Activated B cell treated with CpG ODN at 0.5 μM for 24 hours (primary cell): ENCODE data around the gene RAB11FIP4. TPM values are rescaled to one million over a fixed set of nuclear protein-coding genes. Genes with fewer than 3 reads are reported as not detected.

Experiments used
- ATAC-seq: fragments of 200-7000 bp; cut with Tn5 transposase; one replicate; pipeline ENCODE4 v1.10.0; 2021; ENCODE audit warnings: low read depth, mild to moderate bottlenecking, moderate library complexity
- CTCF ChIA-PET: fragments of 350-600 bp; sonication (Branson Sonifier 250); formaldehyde crosslinking; loops from one replicate; lab custom pipeline; 2021; ENCODE audit warnings: antibody characterized with exemption; lab: Charles Lee
- POLR2A ChIA-PET: fragments of 350-600 bp; sonication (Branson Sonifier 250); formaldehyde crosslinking; loops from one replicate; lab custom pipeline; 2021; ENCODE audit warnings: antibody characterized with exemption; lab: Charles Lee
- DNase-seq: peaks from one replicate; pipeline ENCODE4 v3.0.0; 2022
- H3K27ac Mint-ChIP-seq: one replicate; pipeline ENCODE4 v1.8.0; 2020; ENCODE audit warnings: mixed read lengths
- H3K27me3 Mint-ChIP-seq: one replicate; pipeline ENCODE4 v1.8.0; 2021; ENCODE audit warnings: mixed read lengths
- H3K36me3 Mint-ChIP-seq: one replicate; pipeline ENCODE4 v1.8.0; 2021; ENCODE audit warnings: low read depth, mixed read lengths
- H3K4me1 Mint-ChIP-seq: one replicate; pipeline ENCODE4 v1.8.0; 2021; ENCODE audit warnings: mixed read lengths
- H3K4me3 Mint-ChIP-seq: one replicate; pipeline ENCODE4 v1.8.0; 2020; ENCODE audit warnings: mild to moderate bottlenecking, mixed read lengths
- H3K9me3 Mint-ChIP-seq: one replicate; pipeline ENCODE4 v1.8.0; 2020; ENCODE audit warnings: mixed read lengths
- intact Hi-C: fragments of 100-400 bp; cut with micrococcal nuclease; formaldehyde crosslinking; loops from one replicate; pipeline ENCODE4 v1.15.1; 2024
- total RNA-seq: library from RNA; stranded (reverse); gene quantifications from 2 replicates; pipeline ENCODE4 v1.2.3, GENCODE V29; 2022
- TF ChIP-seq, protein P1 (sequence below): fragments of 200-600 bp; IDR thresholded peaks from one replicate; pipeline ENCODE4 v1.8.0; 2022; ENCODE audit warnings: antibody characterized with exemption, mild to moderate bottlenecking

Gene RAB11FIP4
- total RNA-seq, 1 donor from 2014 or later = 43.2 TPM

DNA sequence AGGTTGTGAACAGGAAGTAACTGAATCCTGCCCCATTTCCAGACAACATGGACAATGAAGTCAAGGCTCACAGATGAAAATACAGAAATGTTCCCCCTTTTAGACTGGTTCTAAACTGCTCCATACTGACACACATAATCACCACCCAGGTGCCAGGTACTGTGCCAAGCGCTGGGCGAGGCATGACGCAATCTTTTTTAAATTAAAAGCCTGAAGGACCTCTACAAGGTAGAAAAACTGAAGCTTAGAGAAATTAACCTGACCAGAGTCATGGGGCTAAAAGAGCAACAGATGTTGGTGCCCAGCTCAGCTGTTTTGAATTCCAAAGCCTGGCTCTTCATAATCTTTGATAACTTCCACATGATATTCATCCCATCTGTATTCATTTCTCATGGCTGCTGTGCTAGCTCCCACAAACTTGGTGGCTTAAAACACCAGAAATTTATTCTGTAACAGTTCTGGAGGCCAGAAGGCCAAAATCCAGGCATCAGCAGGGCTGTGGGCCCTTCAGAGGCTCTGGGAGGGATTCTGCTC, 4.9 kb upstream of the RAB11FIP4 start:
- ATAC-seq (no peak), DNase-seq (no peak)
- Mint-ChIP-seq H3K9me3 (no peaks in the 10 kb centered on the region), H3K27me3 (peaks cover 15% of the 10 kb centered on the region), H3K4me3 (no peak overlapping the region), H3K27ac (no peak overlapping the region), H3K36me3 (no peaks in the 10 kb centered on the region), H3K4me1 (peaks cover 9% of the 10 kb centered on the region)
- TF ChIP-seq, protein P1, sequence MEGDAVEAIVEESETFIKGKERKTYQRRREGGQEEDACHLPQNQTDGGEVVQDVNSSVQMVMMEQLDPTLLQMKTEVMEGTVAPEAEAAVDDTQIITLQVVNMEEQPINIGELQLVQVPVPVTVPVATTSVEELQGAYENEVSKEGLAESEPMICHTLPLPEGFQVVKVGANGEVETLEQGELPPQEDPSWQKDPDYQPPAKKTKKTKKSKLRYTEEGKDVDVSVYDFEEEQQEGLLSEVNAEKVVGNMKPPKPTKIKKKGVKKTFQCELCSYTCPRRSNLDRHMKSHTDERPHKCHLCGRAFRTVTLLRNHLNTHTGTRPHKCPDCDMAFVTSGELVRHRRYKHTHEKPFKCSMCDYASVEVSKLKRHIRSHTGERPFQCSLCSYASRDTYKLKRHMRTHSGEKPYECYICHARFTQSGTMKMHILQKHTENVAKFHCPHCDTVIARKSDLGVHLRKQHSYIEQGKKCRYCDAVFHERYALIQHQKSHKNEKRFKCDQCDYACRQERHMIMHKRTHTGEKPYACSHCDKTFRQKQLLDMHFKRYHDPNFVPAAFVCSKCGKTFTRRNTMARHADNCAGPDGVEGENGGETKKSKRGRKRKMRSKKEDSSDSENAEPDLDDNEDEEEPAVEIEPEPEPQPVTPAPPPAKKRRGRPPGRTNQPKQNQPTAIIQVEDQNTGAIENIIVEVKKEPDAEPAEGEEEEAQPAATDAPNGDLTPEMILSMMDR = no peak
- ChIA-PET CTCF (no interaction called here), POLR2A (no interaction called here)
- intact Hi-C loops = no loop called here

DNA sequence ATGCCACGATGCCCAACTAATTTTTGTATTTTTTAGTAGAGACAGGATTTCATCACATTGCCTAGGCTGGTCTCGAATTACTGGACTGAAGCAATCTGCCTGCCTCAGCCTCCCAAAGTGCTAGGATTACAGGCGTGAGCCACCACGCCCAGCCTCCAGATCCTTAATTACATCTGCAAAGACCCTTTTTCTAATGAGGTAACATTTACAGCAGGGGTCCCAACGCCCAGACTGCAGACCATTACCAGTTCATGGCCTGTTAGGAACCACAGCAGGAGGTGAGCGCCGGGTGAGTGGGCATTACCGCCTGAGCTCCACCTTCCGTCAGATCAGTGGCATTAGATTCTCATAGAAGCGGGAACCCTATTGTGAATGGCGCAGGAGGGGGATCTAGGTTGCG, 4.0 kb upstream of the RAB11FIP4 start:
- intact Hi-C loops = no loop called here
- Mint-ChIP-seq H3K4me3 (no peak overlapping the region), H3K9me3 (no peaks in the 10 kb centered on the region), H3K27me3 (peaks cover 17% of the 10 kb centered on the region), H3K36me3 (no peaks in the 10 kb centered on the region), H3K27ac (no peak overlapping the region), H3K4me1 (peaks cover 13% of the 10 kb centered on the region)
- ChIA-PET CTCF (interaction anchor here (1.2 kb wide), 1 partner anchor 141 kb away, joined by 4 read pairs; no protein-coding TSS in a partner anchor), POLR2A (no interaction called here)
- ATAC-seq = no peak
- no peak for DNase-seq
- TF ChIP-seq, protein P1 = no peak

DNA sequence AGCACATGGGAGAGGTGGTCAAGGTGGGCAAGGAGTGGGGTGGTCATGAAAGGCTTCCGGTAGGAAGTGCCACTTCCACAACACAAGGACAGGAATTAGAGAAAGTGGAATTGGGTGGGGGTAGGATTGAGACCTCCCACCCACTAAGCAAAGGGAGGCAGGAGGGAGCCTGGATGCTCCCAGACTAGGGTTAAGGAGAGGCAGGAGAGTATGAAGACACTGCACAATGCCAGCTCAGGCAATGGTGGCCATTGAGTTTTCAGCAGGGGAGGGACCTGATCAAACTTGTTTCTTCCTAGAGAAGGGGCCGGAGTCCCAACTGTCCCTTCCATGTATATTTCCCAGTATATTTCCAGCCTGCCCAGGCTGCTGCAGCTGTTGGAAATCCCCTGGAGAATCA, 3.1 kb upstream of the RAB11FIP4 start:
- ChIA-PET POLR2A (no interaction called here), CTCF (interaction anchor here (1.2 to 1.4 kb wide), 2 partner anchors 9 to 140 kb away, joined by 4 to 6 read pairs; no protein-coding TSS in a partner anchor)
- Mint-ChIP-seq H3K27ac (no peak overlapping the region), H3K4me1 (peaks cover 15% of the 10 kb centered on the region), H3K9me3 (no peaks in the 10 kb centered on the region), H3K4me3 (no peak overlapping the region), H3K36me3 (no peaks in the 10 kb centered on the region), H3K27me3 (peaks cover 26% of the 10 kb centered on the region)
- DNase-seq (no peak), ATAC-seq (no peak)
- TF ChIP-seq, protein P1 = no peak
- intact Hi-C loops = no loop called here

DNA sequence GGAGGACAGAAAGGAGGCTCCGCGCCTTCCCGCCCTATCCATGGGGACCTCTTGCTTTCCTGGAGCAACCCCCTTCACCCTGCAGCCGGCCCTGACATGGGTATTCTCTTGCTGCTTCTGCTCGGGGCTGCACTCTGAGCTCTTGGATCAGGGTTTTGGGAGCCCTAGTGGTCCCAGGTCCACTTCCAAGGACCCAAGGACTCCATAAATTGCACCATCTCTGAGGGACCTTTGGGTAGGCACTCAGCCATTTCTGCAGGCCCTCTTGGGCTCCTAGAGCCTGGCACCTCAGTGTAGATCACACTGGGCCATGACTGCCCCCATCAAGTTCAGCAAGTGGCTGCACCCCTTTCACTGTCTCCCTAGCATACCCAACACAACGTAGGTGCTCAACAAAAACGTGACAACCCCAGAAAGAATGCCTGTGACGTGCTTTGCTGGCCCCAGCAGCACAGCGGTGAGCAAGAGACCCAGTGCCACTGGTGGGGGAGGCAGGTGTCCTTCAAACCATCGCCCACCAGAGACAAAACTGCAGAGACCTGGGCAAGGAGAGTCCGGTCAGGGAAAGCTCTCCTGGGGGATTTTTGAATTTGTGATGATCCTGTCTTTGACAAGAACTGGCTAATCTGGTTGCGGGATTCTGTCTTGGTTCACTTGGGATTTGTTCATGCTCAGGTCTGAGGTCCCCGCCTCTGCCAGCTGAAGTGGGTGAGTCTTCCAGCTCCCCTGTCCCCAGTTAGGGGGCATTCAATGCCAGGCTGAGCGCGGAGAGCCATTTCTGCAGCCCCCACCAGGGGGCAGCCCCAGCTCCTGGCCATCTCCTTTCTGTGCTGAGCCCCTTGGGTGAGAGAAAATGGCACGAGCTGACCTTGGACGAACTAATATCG, 2.5 kb upstream of the RAB11FIP4 start:
- TF ChIP-seq, protein P1 = no peak
- Mint-ChIP-seq H3K4me3 (no peak overlapping the region), H3K36me3 (no peaks in the 10 kb centered on the region), H3K4me1 (peaks cover 15% of the 10 kb centered on the region), H3K9me3 (no peaks in the 10 kb centered on the region), H3K27me3 (peaks cover 31% of the 10 kb centered on the region), H3K27ac (no peak overlapping the region)
- ChIA-PET POLR2A (no interaction called here), CTCF (interaction anchor here (0.7 to 2.0 kb wide), 16 partner anchors 9 to 456 kb away, joined by 3 to 53 read pairs (median 4); no protein-coding TSS in a partner anchor)
- ATAC-seq (peak; percentile 76), DNase-seq (peak; percentile 46)
- intact Hi-C loops = loop anchor here (1.0 kb wide), 3 partner anchors 48 to 453 kb away; no protein-coding TSS in a partner anchor
